GM13976 (cell line): ENCODE measurements around the gene CEP55.
"Not testable (repeated sequence)": the region's sequence is repeated elsewhere in the genome, so short reads cannot be mapped to it uniquely, and the experiment has no call there.

Source experiments
- DNase-seq: peaks from one replicate; pipeline ENCODE4 v3.0.0; 2012; ENCODE audit warnings: low spot score
- CTCF ChIP-seq: IDR thresholded peaks from 2 replicates; pipeline ENCODE4 v1.5.1; 2012; ENCODE audit warnings: borderline replicate concordance, mild to moderate bottlenecking; ENCODE audit not compliant: insufficient read depth; ENCODE audit errors: extremely low read depth, missing control alignments, control extremely low read depth
- in situ Hi-C: fragments of 300-500 bp; cut with MboI; formaldehyde crosslinking; loops from one replicate; pipeline ENCODE4 v1.12.0; 2022; ENCODE audit warnings: low sequenced_read_pairs, mixed read lengths, inconsistent platforms; ENCODE audit not compliant: unreplicated experiment

The CEP55 gene

DNA sequence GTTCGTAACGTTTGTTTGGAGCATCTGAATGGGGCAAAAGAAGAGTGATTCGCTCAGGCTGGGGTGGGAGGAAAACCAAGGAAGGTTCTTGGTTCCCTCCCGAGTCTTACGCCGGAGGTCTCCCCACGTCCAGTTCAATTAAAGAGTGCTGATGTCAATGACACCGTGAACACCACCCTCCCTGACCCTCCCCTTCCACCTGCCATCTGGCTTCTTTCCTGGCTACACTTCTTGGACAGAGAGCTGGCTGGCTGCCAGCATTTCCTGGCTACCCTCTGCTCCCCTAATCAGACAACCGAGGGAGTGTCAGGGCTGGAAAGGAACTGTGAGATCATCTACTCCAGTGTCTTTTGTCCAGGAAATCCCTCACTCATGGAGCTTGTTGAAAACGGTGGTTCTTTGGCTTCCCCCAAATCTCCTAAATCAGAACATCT, 46.0 kb downstream of the CEP55 start:
- in situ Hi-C loops = no loop called here
- no peak for DNase-seq
- TF ChIP-seq CTCF = no peak

- in situ Hi-C loops, DNase-seq: not testable (repeated sequence)
Observed at GRCh38 chr10:93546995-93547394, 50.6 kb downstream of the CEP55 start.

GRCh38 chr10:93547522-93547921, 51.1 kb downstream of the CEP55 start:
- DNase-seq = no peak
- in situ Hi-C loops = no loop called here
- TF ChIP-seq CTCF = no peak

DNA sequence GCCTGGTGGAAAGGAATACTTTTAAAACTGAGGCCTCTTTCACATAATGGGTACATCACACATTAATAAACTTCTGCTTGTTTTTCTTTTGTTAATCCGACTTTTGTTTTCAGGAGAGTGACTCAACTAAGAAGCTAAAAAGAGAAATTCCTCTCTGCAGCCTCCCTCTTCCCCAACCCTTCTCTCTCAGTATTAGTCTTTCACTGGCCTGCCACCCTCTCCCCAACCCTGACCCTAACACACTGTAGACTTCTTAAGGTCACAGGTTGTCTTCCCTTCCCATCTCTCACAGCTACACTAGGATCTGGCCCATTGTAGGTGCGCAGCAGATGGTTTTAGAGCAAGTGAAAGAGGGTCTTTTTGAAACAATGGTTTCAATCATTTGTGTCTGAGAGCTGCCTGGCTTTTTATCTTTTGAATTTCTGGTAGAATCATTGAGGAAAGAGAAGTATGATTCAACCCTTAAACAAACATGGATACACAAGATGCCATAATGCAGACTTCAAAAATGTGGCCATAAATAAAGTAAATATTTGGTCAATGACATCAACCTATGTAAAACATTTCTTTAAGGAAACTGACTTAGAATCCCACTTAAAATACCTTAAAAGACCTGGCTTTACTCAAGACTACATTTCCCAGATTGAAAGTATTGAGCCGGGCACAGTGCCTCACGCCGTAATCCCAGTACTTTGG, 52.1 kb downstream of the CEP55 start:
- DNase-seq = no peak
- in situ Hi-C loops = no loop called here
- no peak for TF ChIP-seq CTCF

GRCh38 chr10:93550606-93551005, 54.2 kb downstream of the CEP55 start:
- DNase-seq = no peak
- TF ChIP-seq CTCF = no peak
- in situ Hi-C loops = no loop called here

GRCh38 chr10:93552780-93553179, 56.4 kb downstream of the CEP55 start:
- no peak for DNase-seq
- in situ Hi-C loops = no loop called here

More at GRCh38 chr10:93552780-93553179, 56.4 kb downstream of the CEP55 start:
- no peak for TF ChIP-seq CTCF
